Urinary bladder (tissue), 4 donors: ENCODE results near the gene PHF14. TPM values are rescaled to one million over a fixed set of nuclear protein-coding genes. Genes with fewer than 3 reads are reported as not detected.
"Not testable (repeated sequence)": the region's sequence is repeated elsewhere in the genome, so short reads cannot be mapped to it uniquely, and the experiment has no call there.

Source experiments
- DNase-seq: peaks from one replicate; pipeline ENCODE4 v3.0.0-alpha.2; 2015; ENCODE audit errors: extremely low spot score
- H3K27ac ChIP-seq: one replicate; pipeline ENCODE4 v1.5.1; 2013; ENCODE audit warnings: low read depth, mild to moderate bottlenecking, moderate library complexity
- H3K36me3 ChIP-seq: one replicate; pipeline ENCODE4 v1.6.1; 2013; ENCODE audit warnings: mild to moderate bottlenecking, moderate library complexity; ENCODE audit not compliant: insufficient read depth
- H3K4me1 ChIP-seq: one replicate; pipeline ENCODE4 v1.6.1; 2013; ENCODE audit warnings: mild to moderate bottlenecking, moderate library complexity; ENCODE audit not compliant: insufficient read depth
- H3K4me3 ChIP-seq: one replicate; pipeline ENCODE4 v1.5.1; 2013; ENCODE audit warnings: low read depth, low read length
- WGBS: extraction: QIAGEN DNeasy Blood & Tissue Kit; methylation state at CpG from one replicate; pipeline ENCODE4 v1.1.7; 2013; 5-methylcytosine and 5-hydroxymethylcytosine counted together
- polyA plus RNA-seq: library from polyadenylated mRNA; stranded (reverse); fragments of 200-250 nt; gene quantifications from one replicate; pipeline ENCODE4 v1.2.3, GENCODE V29; 2013
- total RNA-seq: library from RNA; depleted of rRNA; stranded (reverse); fragments of >200 nt; gene quantifications from one replicate; pipeline ENCODE4 v1.2.3, GENCODE V29; 2014
- donor health status: healthy with polysubstance abuse.
- donor health status: healthy.

PHF14 gene
- total RNA-seq = 169 TPM
- polyA plus RNA-seq = 17.4 TPM

GRCh38 chr7:10973061-10973941, at the start of gene PHF14:
Gene PHF14 (plus strand): TSS chr7:10973872. CDS start chr7:10974324, 452 bp downstream.
- peak; percentile 94 for DNase-seq
- WGBS = 15% methylated on average over 39 of the region's 39 CpGs
- peak within 1 kb of the TSS; percentile 75 for H3K4me3 ChIP-seq
- H3K27ac ChIP-seq = peak within 1 kb of the TSS; percentile 57
- H3K4me1 ChIP-seq = no peaks in the 10 kb centered on the region
- H3K36me3 ChIP-seq = no peaks in the 10 kb centered on the region

- Histone ChIP-seq H3K36me3 (no peaks in the 10 kb centered on the region), H3K4me3 (no peak overlapping the region), H3K4me1 (no peaks in the 10 kb centered on the region), H3K27ac (no peak overlapping the region)
- WGBS = 72% methylated on average over 2 of the region's 2 CpGs
- DNase-seq = no peak
Measured at GRCh38 chr7:10924370-10924769, 49.3 kb upstream of the PHF14 start.

GRCh38 chr7:10928203-10928602, 45.5 kb upstream of the PHF14 start:
- DNase-seq, H3K4me3 ChIP-seq, H3K4me1 ChIP-seq, H3K36me3 ChIP-seq, H3K27ac ChIP-seq: not testable (repeated sequence)
- WGBS = 96% methylated on average over 3 of the region's 3 CpGs

GRCh38 chr7:10930551-10930950, 43.1 kb upstream of the PHF14 start:
- Histone ChIP-seq H3K36me3 (peaks cover 3% of the 10 kb centered on the region), H3K4me1 (no peaks in the 10 kb centered on the region), H3K4me3 (no peak overlapping the region), H3K27ac (no peak overlapping the region)
- DNase-seq = no peak
- 65% methylated on average over 3 of the region's 3 CpGs for WGBS

- whole genome bisulfite sequencing = 86% methylated on average over 5 of the region's 5 CpGs
- H3K36me3 ChIP-seq = peaks cover 3% of the 10 kb centered on the region
- no peak overlapping the region for H3K4me3 ChIP-seq
- DNase-seq = no peak
- no peaks in the 10 kb centered on the region for H3K4me1 ChIP-seq
- H3K27ac ChIP-seq = no peak overlapping the region
Measured at GRCh38 chr7:10931161-10931560, 42.5 kb upstream of the PHF14 start.

GRCh38 chr7:10934292-10934691, 39.4 kb upstream of the PHF14 start:
- no peak for DNase-seq
- Histone ChIP-seq H3K4me3 (no peak overlapping the region), H3K27ac (no peak overlapping the region), H3K4me1 (no peaks in the 10 kb centered on the region), H3K36me3 (peaks cover 3% of the 10 kb centered on the region)

- Histone ChIP-seq H3K36me3 (no peaks in the 10 kb centered on the region), H3K4me1 (no peaks in the 10 kb centered on the region), H3K27ac (peak overlapping the region; percentile 86), H3K4me3 (peak overlapping the region; percentile 71)
- under 1% methylated on average over 18 of the region's 18 CpGs for WGBS
- DNase-seq = no peak
Measured at GRCh38 chr7:10939237-10939910, 34.3 kb upstream of the PHF14 start.

GRCh38 chr7:10939911-10940703, 33.6 kb upstream of the PHF14 start:
- peak overlapping the region; percentile 71 for H3K4me3 ChIP-seq
- peak; percentile 93 for DNase-seq
- H3K36me3 ChIP-seq = no peaks in the 10 kb centered on the region
- peak overlapping the region; percentile 91 for H3K27ac ChIP-seq
- no peaks in the 10 kb centered on the region for H3K4me1 ChIP-seq
- WGBS = under 1% methylated on average over 61 of the region's 61 CpGs

- Histone ChIP-seq H3K36me3 (no peaks in the 10 kb centered on the region), H3K4me3 (peak overlapping the region; percentile 71), H3K4me1 (no peaks in the 10 kb centered on the region), H3K27ac (peak overlapping the region; percentile 91)
- 24% methylated on average over 18 of the region's 18 CpGs for WGBS
- no peak for DNase-seq
Measured at GRCh38 chr7:10940704-10941355, 32.8 kb upstream of the PHF14 start.

GRCh38 chr7:10950494-10950893, 23.2 kb upstream of the PHF14 start:
- 63% methylated on average over 2 of the region's 2 CpGs for WGBS
- Histone ChIP-seq H3K4me3 (no peak overlapping the region), H3K4me1 (no peaks in the 10 kb centered on the region), H3K27ac (no peak overlapping the region), H3K36me3 (no peaks in the 10 kb centered on the region)
- no peak for DNase-seq

GRCh38 chr7:10950974-10951578, 22.6 kb upstream of the PHF14 start:
- 85% methylated on average over 4 of the region's 4 CpGs for WGBS

GRCh38 chr7:10952588-10952987, 21.1 kb upstream of the PHF14 start:
- H3K4me1 ChIP-seq = no peaks in the 10 kb centered on the region
- no peak for DNase-seq
- no peak overlapping the region for H3K27ac ChIP-seq
- H3K4me3 ChIP-seq = no peak overlapping the region
- no peaks in the 10 kb centered on the region for H3K36me3 ChIP-seq

More at GRCh38 chr7:10950974-10951578, 22.6 kb upstream of the PHF14 start:
- not testable (repeated sequence) for H3K27ac ChIP-seq, H3K4me3 ChIP-seq, DNase-seq, H3K4me1 ChIP-seq, H3K36me3 ChIP-seq
